Urothelium cell line (cell line): ENCODE measurements around the gene PPARA.

Experiments used
- DNase-seq: peaks from one replicate; pipeline ENCODE4 v3.0.0; 2011; ENCODE audit warnings: low spot score, mixed read lengths
- FAIRE-seq: peaks from 2 replicates; lab custom pipeline; 2011; peaks lifted over from hg19 to GRCh38; lab: Jason Lieb, UNC

The PPARA gene

GRCh38 chr22:46150034-46150654 is at the start of gene PPARA:
PPARA (plus strand) TSS chr22:46150526; CDS start chr22:46198384, 47,858 bp downstream.
- peak; percentile 99 for DNase-seq
- FAIRE-seq: peak; percentile 92

DNA sequence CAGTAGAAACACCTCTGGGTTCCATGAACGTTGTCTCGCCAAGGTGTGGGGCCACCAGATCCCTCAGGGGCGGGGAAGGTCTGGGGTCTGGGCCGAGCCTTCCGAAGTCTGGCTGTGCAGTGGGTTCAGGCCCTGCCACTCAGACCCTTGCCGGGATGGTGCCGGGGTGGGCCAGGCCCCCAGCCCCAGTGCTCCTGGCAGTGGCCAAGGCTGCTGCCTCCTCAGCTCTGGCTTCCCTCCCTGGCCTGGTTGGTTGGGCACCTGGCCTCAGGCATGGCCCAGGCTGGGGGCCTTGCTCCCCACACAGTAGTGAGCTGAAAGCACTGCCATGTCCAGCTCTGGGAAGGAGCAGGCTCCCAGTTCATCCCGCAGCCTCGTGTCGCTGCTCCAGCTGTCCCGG is 48.2 kb upstream of the PPARA start:
- no peak for FAIRE-seq

GRCh38 chr22:46102752-46103151 is 47.6 kb upstream of the PPARA start:
- no peak for DNase-seq
- no peak for FAIRE-seq

More for the DNA sequence above, 48.2 kb upstream of the PPARA start:
- no peak for DNase-seq

DNA sequence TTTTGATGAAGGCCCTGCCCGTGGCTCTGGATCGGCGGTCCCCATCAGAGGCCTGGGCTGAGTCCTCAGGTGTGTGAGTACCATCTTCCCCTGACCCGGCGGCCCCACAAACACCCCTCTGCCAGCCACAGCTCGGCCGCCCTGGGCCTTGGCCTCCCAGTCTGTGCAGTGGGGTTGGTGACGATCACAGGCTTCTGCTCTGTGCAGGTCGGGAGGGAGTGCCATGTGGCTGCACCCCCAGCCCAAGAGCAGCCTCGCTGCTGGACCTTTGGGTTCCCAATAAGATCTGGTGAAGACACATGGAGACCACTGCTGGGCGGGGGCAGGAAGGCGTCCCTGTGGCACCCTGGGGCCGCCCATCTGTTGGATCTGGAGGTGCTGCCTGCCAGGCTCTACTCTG is 47.1 kb upstream of the PPARA start:
- DNase-seq (no peak), FAIRE-seq (no peak)

GRCh38 chr22:46103664-46104063 is 46.7 kb upstream of the PPARA start:
- FAIRE-seq (no peak), DNase-seq (no peak)

GRCh38 chr22:46104170-46104880 is 46.0 kb upstream of the PPARA start:
- DNase-seq: no peak
- FAIRE-seq: no peak

DNA sequence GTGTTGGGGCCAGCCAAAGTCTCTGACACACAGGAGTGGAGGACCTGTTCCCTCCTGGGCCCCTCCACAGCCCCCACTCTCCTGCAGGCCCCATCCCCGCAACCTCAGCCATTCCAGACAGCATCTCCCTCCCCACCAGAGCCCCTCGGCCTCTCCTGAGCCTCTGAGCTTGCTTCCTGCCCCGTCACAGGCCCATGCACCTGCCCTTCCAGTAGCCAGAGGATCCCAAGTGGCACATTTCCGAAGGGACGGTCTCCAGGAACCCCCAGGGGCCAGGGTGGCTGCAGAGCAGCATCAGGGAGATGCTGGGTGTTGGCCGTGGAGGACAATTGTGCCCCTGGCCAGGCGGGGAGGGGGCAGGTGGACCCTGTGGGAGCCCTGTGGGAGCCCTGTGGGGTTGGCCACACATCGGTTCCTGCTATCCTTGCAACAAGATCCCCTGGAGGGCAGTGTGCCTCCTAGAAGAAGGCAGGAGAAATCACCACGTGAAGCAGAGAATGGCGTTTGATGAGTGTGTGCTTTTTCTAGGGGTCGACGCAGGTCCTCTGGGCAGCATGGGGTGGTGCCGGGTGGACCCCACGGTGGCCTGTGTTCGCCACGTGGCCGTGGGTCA is 45.3 kb upstream of the PPARA start:
- FAIRE-seq (no peak), DNase-seq (no peak)

GRCh38 chr22:46105494-46106278 is 44.6 kb upstream of the PPARA start:
- FAIRE-seq (no peak), DNase-seq (no peak)

GRCh38 chr22:46106279-46107022 is 43.9 kb upstream of the PPARA start:
- DNase-seq (no peak), FAIRE-seq (no peak)

- FAIRE-seq: no peak
- DNase-seq: no peak
These were observed 43.1 kb upstream of the PPARA start for GRCh38 chr22:46107089-46107664.

- DNase-seq: no peak
- no peak for FAIRE-seq
These were observed 42.4 kb upstream of the PPARA start for GRCh38 chr22:46107753-46108563.

DNA sequence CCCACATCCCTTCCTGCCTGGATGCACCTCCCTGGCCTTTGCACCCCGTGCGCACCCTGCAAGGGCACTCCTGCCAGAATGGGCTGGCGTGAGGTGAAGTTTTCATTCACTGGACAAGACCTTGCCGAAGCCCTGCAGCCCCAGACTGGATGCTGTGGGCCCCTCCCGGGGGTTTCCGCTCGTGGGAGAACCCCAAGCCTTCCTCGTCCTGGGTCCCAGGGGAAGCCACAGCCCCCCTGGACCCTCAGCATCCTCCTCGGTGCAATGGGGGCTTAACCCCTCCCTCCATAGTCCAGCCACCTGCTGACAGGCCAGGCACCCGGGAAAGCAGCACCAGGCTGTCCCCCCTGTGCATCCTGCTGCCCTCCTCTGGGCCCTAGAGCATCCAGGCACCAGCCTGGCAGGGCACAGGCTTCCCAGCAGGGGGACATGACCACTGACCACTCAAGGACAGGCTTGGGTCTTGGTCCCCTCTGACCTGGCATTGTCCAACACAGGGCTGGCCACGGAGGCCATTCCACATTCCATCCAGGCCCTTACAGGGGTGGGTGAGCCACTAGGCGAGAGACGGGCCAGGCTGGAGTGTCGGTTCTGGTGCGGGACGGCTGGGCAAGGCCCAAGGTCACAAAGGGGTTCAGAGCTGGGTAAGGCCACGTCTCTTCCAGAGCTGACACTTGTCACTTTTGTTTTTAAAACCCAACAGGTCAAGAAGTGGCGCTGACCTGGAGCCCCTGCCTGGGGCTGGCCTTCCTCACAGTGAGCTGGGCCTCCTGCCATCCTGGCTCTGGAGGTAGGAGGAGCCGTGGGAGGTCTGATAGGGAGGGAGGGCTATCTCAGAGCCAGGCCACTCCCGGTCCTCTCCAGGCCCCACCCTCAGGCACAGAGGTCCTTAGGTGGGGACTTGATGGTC is 41.5 kb upstream of the PPARA start:
- DNase-seq: peak; percentile 45
- FAIRE-seq: no peak

DNA sequence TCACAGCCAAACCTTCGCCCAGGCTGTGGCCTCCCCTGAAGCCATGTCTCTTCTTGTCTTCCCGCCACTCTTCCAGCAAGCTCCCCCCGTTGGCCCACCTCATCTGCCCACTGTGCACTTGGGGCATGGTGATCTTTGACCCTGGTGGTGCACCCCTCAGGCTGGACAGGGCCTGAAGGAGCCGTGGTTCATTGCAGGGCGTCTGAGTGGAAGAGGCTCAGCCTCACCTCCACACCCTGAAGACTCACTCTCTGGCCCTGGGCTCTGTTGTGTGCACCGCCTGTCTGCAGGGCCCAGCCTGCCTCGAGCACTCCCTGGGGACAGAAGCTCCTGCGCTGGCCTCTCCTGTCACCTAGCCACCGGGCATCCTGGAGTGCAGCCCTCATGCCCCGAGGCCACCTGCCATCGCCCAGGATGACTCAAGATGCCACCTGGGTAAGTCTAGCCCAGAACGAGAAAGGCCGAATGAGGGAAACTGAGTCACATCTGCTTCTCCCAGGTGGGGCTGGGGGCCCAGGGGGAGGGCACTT is 40.8 kb upstream of the PPARA start:
- DNase-seq (no peak), FAIRE-seq (no peak)

GRCh38 chr22:46110215-46110614 is 40.1 kb upstream of the PPARA start:
- DNase-seq: peak; percentile 75
- FAIRE-seq: no peak

GRCh38 chr22:46111645-46112306 is 38.5 kb upstream of the PPARA start:
- FAIRE-seq (no peak), DNase-seq (no peak)

- DNase-seq (no peak), FAIRE-seq (no peak)
These were observed 37.9 kb upstream of the PPARA start for GRCh38 chr22:46112405-46112804.

DNA sequence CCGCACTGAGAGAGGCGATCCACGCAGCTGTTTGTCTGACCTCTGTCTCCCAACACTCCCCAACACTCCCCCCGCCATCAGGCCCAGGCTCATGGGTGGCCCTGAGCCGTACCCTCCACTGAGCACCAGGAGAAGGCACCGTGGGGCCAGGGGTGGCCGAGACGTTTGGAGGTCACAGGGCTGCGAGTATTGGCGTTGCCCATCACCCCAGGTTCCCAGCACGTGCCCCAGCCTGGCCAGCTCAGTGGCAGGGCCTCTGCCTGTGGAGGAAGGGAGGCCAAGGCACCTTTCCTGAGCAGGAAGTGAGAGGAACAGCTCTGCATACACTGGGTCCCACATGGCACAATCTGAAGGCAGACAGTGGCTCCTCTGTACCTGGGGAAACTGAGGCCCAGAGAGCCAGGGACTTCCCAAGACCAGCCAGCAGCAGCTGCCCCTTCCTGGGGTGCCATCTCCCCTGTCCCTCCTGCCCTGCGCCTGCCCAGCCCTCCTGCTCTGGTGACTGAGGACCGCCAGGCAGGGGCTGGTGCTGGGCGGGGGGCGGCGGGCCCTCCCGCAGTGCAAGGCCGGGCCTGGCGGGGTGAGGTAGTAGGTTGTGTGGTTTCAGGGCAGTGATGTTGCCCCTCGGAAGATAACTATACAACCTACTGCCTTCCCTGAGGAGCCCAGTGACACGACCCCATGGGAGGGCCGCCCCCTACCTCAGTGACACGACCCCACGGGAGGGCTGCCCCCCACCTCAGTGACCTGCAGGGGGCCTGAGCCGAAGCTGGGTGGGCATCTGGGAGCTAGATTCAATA is 37.0 kb upstream of the PPARA start:
- DNase-seq (no peak), FAIRE-seq (peak; percentile 37)
